GM19099 (cell line): ENCODE data around the gene THSD7A.

Experiments used
- POLR2A ChIP-seq: IDR thresholded peaks from 3 replicates; pipeline ENCODE4 v1.6.1; 2011; ENCODE audit warnings: low read depth; ENCODE audit not compliant: insufficient read length; ENCODE audit errors: extremely low read depth

The THSD7A gene

GRCh38 chr7:11343136-11343535 lies 488.9 kb downstream of the THSD7A start:
- no peak for TF ChIP-seq POLR2A

- no peak for TF ChIP-seq POLR2A
Observed at GRCh38 chr7:11341285-11341944, 490.6 kb downstream of the THSD7A start.

- TF ChIP-seq POLR2A, result no peak
Observed at GRCh38 chr7:11336432-11336831, 495.6 kb downstream of the THSD7A start.

- TF ChIP-seq POLR2A, result no peak
Observed at GRCh38 chr7:11335947-11336346, 496.1 kb downstream of the THSD7A start.

GRCh38 chr7:11332865-11333228 lies 499.2 kb downstream of the THSD7A start:
- no peak for TF ChIP-seq POLR2A

GRCh38 chr7:11332186-11332864 lies 499.7 kb downstream of the THSD7A start:
- no peak for TF ChIP-seq POLR2A

GRCh38 chr7:11331128-11332102 lies 500.6 kb downstream of the THSD7A start:
- TF ChIP-seq POLR2A, result no peak

GRCh38 chr7:11330717-11331116 lies 501.3 kb downstream of the THSD7A start:
- TF ChIP-seq POLR2A, result no peak

- no peak for TF ChIP-seq POLR2A
Observed at GRCh38 chr7:11330208-11330607, 501.8 kb downstream of the THSD7A start.

GRCh38 chr7:11329626-11330025 lies 502.4 kb downstream of the THSD7A start:
- TF ChIP-seq POLR2A, result no peak

- TF ChIP-seq POLR2A, result no peak
Observed at GRCh38 chr7:11328309-11328708, 503.7 kb downstream of the THSD7A start.

- no peak for TF ChIP-seq POLR2A
Observed at GRCh38 chr7:11327633-11328032, 504.4 kb downstream of the THSD7A start.
